SK-N-SH (cell line): ENCODE data around the gene HLA-B. TPM values are rescaled to one million over a fixed set of nuclear protein-coding genes. Genes with fewer than 3 reads are reported as not detected.

Experiments used
- CTCF ChIA-PET: fragments of 300-600, 350-600 bp; formaldehyde crosslinking; extraction: SDS; loops from one replicate; lab custom pipeline; 2021; lab: Yijun Ruan, JAX
- POLR2A ChIA-PET: fragments of 350-600 bp; sonication (Branson Sonifier 250); formaldehyde crosslinking; extraction: SDS; loops from one replicate; lab custom pipeline; 2020; ENCODE audit warnings: antibody characterized with exemption, inconsistent platforms; lab: Yijun Ruan, JAX
- DNase-seq: peaks from one replicate; pipeline ENCODE4 v3.0.0; 2012
- H2AFZ ChIP-seq: fragments of 200-600 bp; sonication (generic); 2 replicates; pipeline ENCODE4 v1.8.1; 2016; ENCODE audit warnings: antibody characterized with exemption, mild to moderate bottlenecking, low read depth
- H3F3A ChIP-seq: fragments of 200-600 bp; sonication (generic); replicated peaks from 2 replicates; pipeline ENCODE3; 2016; ENCODE audit warnings: antibody characterized with exemption, mild to moderate bottlenecking; ENCODE audit not compliant: insufficient read depth
- H3K27ac ChIP-seq, 2 experiments: fragments of 200-500 bp in 1 of 2; fragments of 200-600 bp in 1 of 2; sonication (Bioruptor generic) in 1 of 2; sonication (generic), shearing (Covaris generic) in 1 of 2; 2 replicates each; pipeline versions ENCODE4 v1.5.1 to v1.6.1; 2014 to 2016; ENCODE audit warnings: low read depth in 2 of 2, inconsistent platforms in 1 of 2, low read length in 1 of 2, mild to moderate bottlenecking in 1 of 2, mixed read lengths in 1 of 2
- H3K27me3 ChIP-seq: fragments of 200-600 bp; sonication (generic), shearing (Covaris generic); 2 replicates; pipeline ENCODE4 v1.6.1; 2016; ENCODE audit warnings: mixed run types; ENCODE audit not compliant: insufficient read depth
- H3K36me3 ChIP-seq, 2 experiments: fragments of 200-500 bp in 1 of 2; fragments of 200-600 bp in 1 of 2; sonication (Bioruptor generic) in 1 of 2; sonication (generic) in 1 of 2; replicated peaks in 1 of 2; 2 replicates each; pipeline versions ENCODE3 to v1.5.1; 2014 to 2016; ENCODE audit warnings: low read length in 1 of 2, mild to moderate bottlenecking in 1 of 2; ENCODE audit not compliant: insufficient read depth in 2 of 2, control insufficient read depth in 1 of 2
- H3K4me1 ChIP-seq, 2 experiments: fragments of 200-500 bp in 1 of 2; fragments of 200-600 bp in 1 of 2; sonication (Bioruptor generic) in 1 of 2; sonication (generic), shearing (Covaris generic) in 1 of 2; 2 replicates each; pipeline versions ENCODE4 v1.5.1 to v1.6.1; 2014 to 2016; ENCODE audit warnings: low read depth in 1 of 2, low read length in 1 of 2, mixed run types in 1 of 2; ENCODE audit not compliant: insufficient read depth in 2 of 2, control insufficient read depth in 1 of 2
- H3K4me2 ChIP-seq: fragments of 200-600 bp; sonication (generic), shearing (Covaris generic); 2 replicates; pipeline ENCODE4 v1.6.1; 2017; ENCODE audit warnings: mixed run types
- H3K4me3 ChIP-seq, 2 experiments: fragments of 200-500 bp in 1 of 2; fragments of 200-600 bp in 1 of 2; sonication (Bioruptor generic) in 1 of 2; sonication (generic), shearing (Covaris generic) in 1 of 2; 2 replicates each; pipeline versions ENCODE4 v1.5.1 to v1.8.1; 2014 to 2016; ENCODE audit warnings: low read depth in 2 of 2, inconsistent platforms in 1 of 2, low read length in 1 of 2, mild to moderate bottlenecking in 1 of 2, mixed read lengths in 1 of 2, moderate library complexity in 1 of 2
- H3K79me2 ChIP-seq: fragments of 200-600 bp; sonication (generic); 2 replicates; pipeline ENCODE4 v1.8.1; 2017; ENCODE audit warnings: mild to moderate bottlenecking; ENCODE audit not compliant: insufficient read depth
- H3K9ac ChIP-seq: fragments of 200-600 bp; sonication (generic); 2 replicates; pipeline ENCODE4 v1.6.1; 2017; ENCODE audit warnings: mixed run types
- H3K9me2 ChIP-seq: fragments of 200-600 bp; sonication (generic); 2 replicates; pipeline ENCODE4 v1.6.1; 2017; ENCODE audit warnings: mixed run types
- H3K9me3 ChIP-seq: fragments of 200-600 bp; sonication (generic); 2 replicates; pipeline ENCODE4 v1.6.1; 2017; ENCODE audit warnings: mixed run types, mild to moderate bottlenecking, moderate library complexity
- H4K20me1 ChIP-seq: fragments of 200-600 bp; sonication (generic); 2 replicates; pipeline ENCODE4 v1.6.1; 2017; ENCODE audit warnings: mild to moderate bottlenecking, mixed run types; ENCODE audit not compliant: insufficient read depth
- CHD2 ChIP-seq: fragments of 150-350 bp; IDR thresholded peaks from 2 replicates; pipeline ENCODE4 v1.6.1; 2018; ENCODE audit warnings: low read length; ENCODE audit not compliant: partially characterized antibody
- ELF1 ChIP-seq: IDR thresholded peaks from 2 replicates; pipeline ENCODE4 v1.4.0; 2012
- FOSL2 ChIP-seq: IDR thresholded peaks from 2 replicates; pipeline ENCODE4 v1.4.0; 2012; ENCODE audit warnings: low read depth, mild to moderate bottlenecking, moderate library complexity, borderline replicate concordance
- FOXJ3 ChIP-seq: sonication (generic); formaldehyde crosslinking; IDR thresholded peaks from 2 replicates; pipeline ENCODE4 v1.5.1; 2020; ENCODE audit warnings: mild to moderate bottlenecking, missing genetic modification reagents
- FOXM1 ChIP-seq: IDR thresholded peaks from 2 replicates; pipeline ENCODE4 v1.4.0; 2012; ENCODE audit warnings: low read depth, mild to moderate bottlenecking
- GATA2 ChIP-seq: sonication (generic); formaldehyde crosslinking; IDR thresholded peaks from 2 replicates; pipeline ENCODE4 v1.5.0; 2020; ENCODE audit warnings: mild to moderate bottlenecking, missing genetic modification reagents
- JUND ChIP-seq: IDR thresholded peaks from 2 replicates; pipeline ENCODE4 v1.4.0; 2012
- MEF2A ChIP-seq: IDR thresholded peaks from 2 replicates; pipeline ENCODE4 v1.4.0; 2012; ENCODE audit warnings: low read depth, borderline replicate concordance
- NRF1 ChIP-seq: IDR thresholded peaks from 2 replicates; pipeline ENCODE4 v1.6.1; 2012; ENCODE audit warnings: low read depth, mild to moderate bottlenecking, low read length
- POLR2AphosphoS5 ChIP-seq: IDR thresholded peaks from 2 replicates; pipeline ENCODE4 v1.6.1; 2012; ENCODE audit warnings: low read depth, low read length
- SIN3A ChIP-seq: IDR thresholded peaks from 2 replicates; pipeline ENCODE4 v1.6.1; 2012; ENCODE audit warnings: low read depth, mild to moderate bottlenecking, low read length, moderate library complexity, borderline replicate concordance
- TAF1 ChIP-seq: IDR thresholded peaks from 2 replicates; pipeline ENCODE4 v1.6.1; 2012; ENCODE audit warnings: low read depth, mild to moderate bottlenecking, low read length, moderate library complexity, borderline replicate concordance
- TCF12 ChIP-seq: IDR thresholded peaks from 2 replicates; pipeline ENCODE4 v1.4.0; 2012
- TEAD4 ChIP-seq: IDR thresholded peaks from 2 replicates; pipeline ENCODE4 v1.4.0; 2012; ENCODE audit warnings: mild to moderate bottlenecking, borderline replicate concordance; ENCODE audit not compliant: insufficient read depth
- WGBS: methylation state at CpG from one replicate; pipeline ENCODE4 v1.1.6; 2017; ENCODE audit warnings: low lambda C conversion rate; 5-methylcytosine and 5-hydroxymethylcytosine counted together
- polyA plus RNA-seq, 3 experiments: library from polyadenylated mRNA; depleted of rRNA; stranded (reverse); fragments of >200 nt; gene quantifications; 2 replicates each; pipeline ENCODE4 v1.2.3, GENCODE V29; 2012
- TF ChIP-seq, protein P1 (sequence below): IDR thresholded peaks from 2 replicates; pipeline ENCODE4 v1.4.0; 2012; ENCODE audit warnings: low read depth, borderline replicate concordance
- TF ChIP-seq, protein P2 (sequence below): IDR thresholded peaks from 2 replicates; pipeline ENCODE4; 2012
- TF ChIP-seq, protein P3 (sequence below): IDR thresholded peaks from 2 replicates; pipeline ENCODE4 v1.6.1; 2012; ENCODE audit warnings: mild to moderate bottlenecking, low read depth, low read length, moderate library complexity
- TF ChIP-seq, protein P4 (sequence below): IDR thresholded peaks from 2 replicates; pipeline ENCODE4 v1.4.0; 2012; ENCODE audit warnings: low read depth

Gene HLA-B
- polyA plus RNA-seq, 1 of the 3 experiments (the other 2 are of a cell fraction) = 18.7 TPM

DNA sequence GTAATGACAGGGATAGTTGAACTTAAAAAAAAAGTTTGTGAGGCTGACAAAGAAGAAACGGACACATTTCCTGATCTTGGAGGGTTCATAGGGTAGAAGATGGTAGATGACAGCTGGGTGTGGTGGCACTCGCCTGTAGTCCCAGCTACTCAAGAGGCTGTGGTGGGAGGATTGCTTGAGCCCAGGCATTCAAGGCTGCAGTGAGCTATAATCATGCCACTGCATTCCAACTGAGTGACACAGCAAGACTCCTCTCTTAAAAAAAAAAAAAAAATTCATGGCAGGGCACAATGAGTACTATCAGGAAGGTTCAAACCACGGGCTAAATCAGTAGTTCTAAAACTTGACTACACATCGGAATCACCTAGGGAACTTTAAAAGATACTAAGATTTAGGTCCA, 44.4 kb upstream of the HLA-B start:
- peaks cover 36% of the 10 kb centered on the region for H4K20me1 ChIP-seq
- H3K9ac ChIP-seq = peak overlapping the region; percentile 90; the same call in 1 of the 2 replicates

More for the DNA sequence above, 44.4 kb upstream of the HLA-B start:
- H3K4me3 ChIP-seq = peak overlapping the region; percentile 54 to 90; a peak in 3 of 4 replicates
- no peaks in the 10 kb centered on the region for H3K9me3 ChIP-seq
- no peaks in the 10 kb centered on the region for H3K27me3 ChIP-seq
- WGBS = 9% methylated on average over 4 of the region's 4 CpGs
- H3K79me2 ChIP-seq = peaks cover 52% of the 10 kb centered on the region
- peak overlapping the region in 1 of 2 experiments; percentile 91; a peak in 2 of 4 replicates for H3K27ac ChIP-seq
- no peak overlapping the region for H2AFZ ChIP-seq
- H3K4me2 ChIP-seq = peak overlapping the region; percentile 97
- CTCF ChIA-PET = no interaction called here
- H3K9me2 ChIP-seq = no peaks in the 10 kb centered on the region
- peaks cover 29% of the 10 kb centered on the region for H3F3A ChIP-seq
- no peak for TF ChIP-seq MEF2A
- peak; percentile 75 for TF ChIP-seq JUND
- no peak for TF ChIP-seq SIN3A
- TF ChIP-seq, protein P1, sequence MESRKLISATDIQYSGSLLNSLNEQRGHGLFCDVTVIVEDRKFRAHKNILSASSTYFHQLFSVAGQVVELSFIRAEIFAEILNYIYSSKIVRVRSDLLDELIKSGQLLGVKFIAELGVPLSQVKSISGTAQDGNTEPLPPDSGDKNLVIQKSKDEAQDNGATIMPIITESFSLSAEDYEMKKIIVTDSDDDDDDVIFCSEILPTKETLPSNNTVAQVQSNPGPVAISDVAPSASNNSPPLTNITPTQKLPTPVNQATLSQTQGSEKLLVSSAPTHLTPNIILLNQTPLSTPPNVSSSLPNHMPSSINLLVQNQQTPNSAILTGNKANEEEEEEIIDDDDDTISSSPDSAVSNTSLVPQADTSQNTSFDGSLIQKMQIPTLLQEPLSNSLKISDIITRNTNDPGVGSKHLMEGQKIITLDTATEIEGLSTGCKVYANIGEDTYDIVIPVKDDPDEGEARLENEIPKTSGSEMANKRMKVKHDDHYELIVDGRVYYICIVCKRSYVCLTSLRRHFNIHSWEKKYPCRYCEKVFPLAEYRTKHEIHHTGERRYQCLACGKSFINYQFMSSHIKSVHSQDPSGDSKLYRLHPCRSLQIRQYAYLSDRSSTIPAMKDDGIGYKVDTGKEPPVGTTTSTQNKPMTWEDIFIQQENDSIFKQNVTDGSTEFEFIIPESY = no peak
- TF ChIP-seq, protein P2, sequence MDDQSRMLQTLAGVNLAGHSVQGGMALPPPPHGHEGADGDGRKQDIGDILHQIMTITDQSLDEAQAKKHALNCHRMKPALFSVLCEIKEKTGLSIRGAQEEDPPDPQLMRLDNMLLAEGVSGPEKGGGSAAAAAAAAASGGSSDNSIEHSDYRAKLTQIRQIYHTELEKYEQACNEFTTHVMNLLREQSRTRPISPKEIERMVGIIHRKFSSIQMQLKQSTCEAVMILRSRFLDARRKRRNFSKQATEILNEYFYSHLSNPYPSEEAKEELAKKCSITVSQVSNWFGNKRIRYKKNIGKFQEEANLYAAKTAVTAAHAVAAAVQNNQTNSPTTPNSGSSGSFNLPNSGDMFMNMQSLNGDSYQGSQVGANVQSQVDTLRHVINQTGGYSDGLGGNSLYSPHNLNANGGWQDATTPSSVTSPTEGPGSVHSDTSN = peak; percentile 21; the same call in 1 of the 2 replicates
- TF ChIP-seq, protein P3, sequence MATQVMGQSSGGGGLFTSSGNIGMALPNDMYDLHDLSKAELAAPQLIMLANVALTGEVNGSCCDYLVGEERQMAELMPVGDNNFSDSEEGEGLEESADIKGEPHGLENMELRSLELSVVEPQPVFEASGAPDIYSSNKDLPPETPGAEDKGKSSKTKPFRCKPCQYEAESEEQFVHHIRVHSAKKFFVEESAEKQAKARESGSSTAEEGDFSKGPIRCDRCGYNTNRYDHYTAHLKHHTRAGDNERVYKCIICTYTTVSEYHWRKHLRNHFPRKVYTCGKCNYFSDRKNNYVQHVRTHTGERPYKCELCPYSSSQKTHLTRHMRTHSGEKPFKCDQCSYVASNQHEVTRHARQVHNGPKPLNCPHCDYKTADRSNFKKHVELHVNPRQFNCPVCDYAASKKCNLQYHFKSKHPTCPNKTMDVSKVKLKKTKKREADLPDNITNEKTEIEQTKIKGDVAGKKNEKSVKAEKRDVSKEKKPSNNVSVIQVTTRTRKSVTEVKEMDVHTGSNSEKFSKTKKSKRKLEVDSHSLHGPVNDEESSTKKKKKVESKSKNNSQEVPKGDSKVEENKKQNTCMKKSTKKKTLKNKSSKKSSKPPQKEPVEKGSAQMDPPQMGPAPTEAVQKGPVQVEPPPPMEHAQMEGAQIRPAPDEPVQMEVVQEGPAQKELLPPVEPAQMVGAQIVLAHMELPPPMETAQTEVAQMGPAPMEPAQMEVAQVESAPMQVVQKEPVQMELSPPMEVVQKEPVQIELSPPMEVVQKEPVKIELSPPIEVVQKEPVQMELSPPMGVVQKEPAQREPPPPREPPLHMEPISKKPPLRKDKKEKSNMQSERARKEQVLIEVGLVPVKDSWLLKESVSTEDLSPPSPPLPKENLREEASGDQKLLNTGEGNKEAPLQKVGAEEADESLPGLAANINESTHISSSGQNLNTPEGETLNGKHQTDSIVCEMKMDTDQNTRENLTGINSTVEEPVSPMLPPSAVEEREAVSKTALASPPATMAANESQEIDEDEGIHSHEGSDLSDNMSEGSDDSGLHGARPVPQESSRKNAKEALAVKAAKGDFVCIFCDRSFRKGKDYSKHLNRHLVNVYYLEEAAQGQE = no peak
- TF ChIP-seq FOXJ3 = no peak
- TF ChIP-seq ELF1 = no peak
- TF ChIP-seq, protein P4, sequence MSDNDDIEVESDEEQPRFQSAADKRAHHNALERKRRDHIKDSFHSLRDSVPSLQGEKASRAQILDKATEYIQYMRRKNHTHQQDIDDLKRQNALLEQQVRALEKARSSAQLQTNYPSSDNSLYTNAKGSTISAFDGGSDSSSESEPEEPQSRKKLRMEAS = peak; percentile 35; the same call in 1 of the 2 replicates
- TF ChIP-seq GATA2 = no peak
- no peak for TF ChIP-seq NRF1
- TF ChIP-seq POLR2AphosphoS5 = no peak
- 0 out of 2 replicates have a peak, but pooled peaks have one; percentile 17 for TF ChIP-seq TCF12
- no peak for TF ChIP-seq TAF1
- no peak for TF ChIP-seq CHD2
- TF ChIP-seq TEAD4 = peak; percentile 29; the same call in 1 of the 2 replicates
- TF ChIP-seq FOXM1 = no peak
- peak; percentile 69 for TF ChIP-seq FOSL2
- DNase-seq = no peak
- POLR2A ChIA-PET = no interaction called here
- H3K36me3 ChIP-seq = peaks cover 0 to 7% of the 10 kb centered on the region in 2 experiments
- H3K4me1 ChIP-seq = peaks cover 0 to 5% of the 10 kb centered on the region in 2 experiments; a peak in 1 of 4 replicates
